HepG2 (cell line): ENCODE measurements around the gene SHISAL1. TPM values are rescaled to one million over a fixed set of nuclear protein-coding genes. Genes with fewer than 3 reads are reported as not detected.

Experiments
- ATAC-seq: fragments of 200-7000 bp; cut with Tn5 transposase; 3 replicates; pipeline ENCODE4 v1.9.1; 2020; ENCODE audit warnings: mild to moderate bottlenecking, moderate library complexity
- BruUV-seq: library from RNA; stranded (reverse); fragments of 400-500 nt; replicated peaks from 2 replicates; lab custom pipeline; 2021; lab: Mats Ljungman, UMichigan
- CTCF ChIA-PET: fragments of 300-600 bp; formaldehyde crosslinking; extraction: SDS; loops from one replicate; lab custom pipeline; 2021; ENCODE audit warnings: low total read pairs, inconsistent platforms, low intra/inter-chr PET ratio; lab: Yijun Ruan, JAX
- POLR2A ChIA-PET: fragments of 350-600 bp; sonication (Branson Sonifier 250); formaldehyde crosslinking; loops from one replicate; lab custom pipeline; 2020; ENCODE audit warnings: antibody characterized with exemption, inconsistent platforms; lab: Yijun Ruan, JAX
- DNase-seq: peaks from one replicate; pipeline ENCODE4 v3.0.0-alpha.2; 2015; ENCODE audit warnings: low spot score
- FAIRE-seq: peaks from 3 replicates; lab custom pipeline; 2011; peaks lifted over from hg19 to GRCh38; lab: Jason Lieb, UNC
- H2AFZ ChIP-seq: one replicate; pipeline ENCODE4 v1.6.1; 2011; ENCODE audit warnings: low read length, inconsistent platforms
- H3K27ac ChIP-seq: fragments of 300-600 bp; 3 replicates; pipeline ENCODE4 v1.8.0; 2011; ENCODE audit warnings: mixed run types, mild to moderate bottlenecking, mixed read lengths, low read length, inconsistent platforms; ENCODE audit not compliant: insufficient read depth; ENCODE audit errors: extremely low read length
- H3K27me3 ChIP-seq, 2 experiments: fragments of 200-600 bp in 1 of 2; 2 replicates in 1 of 2; 3 replicates in 1 of 2; pipeline versions ENCODE4 v1.6.0 to v1.8.0; 2011; ENCODE audit warnings: low read length in 2 of 2, mild to moderate bottlenecking in 2 of 2, moderate library complexity in 2 of 2, inconsistent platforms in 1 of 2; ENCODE audit not compliant: insufficient read depth in 2 of 2, control insufficient read depth in 1 of 2
- H3K36me3 ChIP-seq, 2 experiments: fragments of 200-600 bp in 1 of 2; replicated peaks in 1 of 2; 2 replicates in 1 of 2; 3 replicates in 1 of 2; pipeline versions ENCODE4 v1.5.1 to v1.8.0; 2011; ENCODE audit warnings: low read length in 2 of 2, inconsistent platforms in 1 of 2; ENCODE audit not compliant: insufficient read depth in 2 of 2, control insufficient read depth in 1 of 2
- H3K4me1 ChIP-seq: 2 replicates; pipeline ENCODE4 v1.5.1; 2012; ENCODE audit warnings: low read length, inconsistent platforms; ENCODE audit not compliant: insufficient read depth
- H3K4me2 ChIP-seq: 2 replicates; pipeline ENCODE4 v1.6.0; 2011; ENCODE audit warnings: low read depth, low read length, inconsistent platforms
- H3K4me3 ChIP-seq, 3 experiments: fragments of 200-600 bp in 1 of 3; sonication (generic), shearing (Covaris generic) in 1 of 3; replicated peaks in 1 of 3; 2 replicates each; pipeline ENCODE4 v1.5.1; 2011 to 2016; ENCODE audit warnings: low read length in 3 of 3, inconsistent platforms in 2 of 3, low read depth in 2 of 3, mild to moderate bottlenecking in 2 of 3, control low read depth in 1 of 3, mixed read lengths in 1 of 3; ENCODE audit not compliant: insufficient read depth in 1 of 3
- H3K79me2 ChIP-seq: one replicate; pipeline ENCODE4 v1.6.1; 2011; ENCODE audit warnings: low read length, inconsistent platforms; ENCODE audit not compliant: insufficient read depth
- H3K9ac ChIP-seq: 2 replicates; pipeline ENCODE4 v1.6.0; 2011; ENCODE audit warnings: mild to moderate bottlenecking, low read depth, low read length, inconsistent platforms; ENCODE audit not compliant: insufficient read depth
- H3K9me3 ChIP-seq: 2 replicates; pipeline ENCODE4 v1.5.1; 2012; ENCODE audit warnings: mild to moderate bottlenecking, low read length
- H4K20me1 ChIP-seq: 2 replicates; pipeline ENCODE4 v1.6.0; 2011; ENCODE audit warnings: inconsistent platforms, mild to moderate bottlenecking, low read length, moderate library complexity; ENCODE audit not compliant: insufficient read depth
- ARNT2 ChIP-seq: sonication (generic); formaldehyde crosslinking; IDR thresholded peaks from 2 replicates; pipeline ENCODE4 v1.8.0; 2022; ENCODE audit warnings: mild to moderate bottlenecking, low read depth, missing genetic modification reagents, moderate library complexity
- CAMTA2 ChIP-seq: sonication (generic); formaldehyde crosslinking; IDR thresholded peaks from 2 replicates; pipeline ENCODE4 v1.4.0; 2020; ENCODE audit warnings: mild to moderate bottlenecking, missing genetic modification reagents, borderline replicate concordance
- ELF1 ChIP-seq: sonication (generic); formaldehyde crosslinking; IDR thresholded peaks from 2 replicates; pipeline ENCODE4 v1.4.0; 2020; ENCODE audit warnings: missing genetic modification reagents
- FOSL1 ChIP-seq: sonication (generic); formaldehyde crosslinking; IDR thresholded peaks from 2 replicates; pipeline ENCODE4 v1.9.0; 2021; ENCODE audit warnings: missing genetic modification reagents, borderline replicate concordance
- MXD4 ChIP-seq: IDR thresholded peaks from 2 replicates; pipeline ENCODE4 v1.6.1; 2016; ENCODE audit warnings: mild to moderate bottlenecking, missing biosample characterization, missing genetic modification reagents
- NFIB ChIP-seq: sonication (generic); formaldehyde crosslinking; IDR thresholded peaks from 2 replicates; pipeline ENCODE4 v1.9.0; 2021; ENCODE audit warnings: missing genetic modification reagents, mild to moderate bottlenecking, borderline replicate concordance
- NFYC ChIP-seq: IDR thresholded peaks from 2 replicates; pipeline ENCODE4 v1.6.1; 2016; ENCODE audit warnings: missing genetic modification reagents, missing compliant biosample characterization
- REPIN1 ChIP-seq: sonication (generic); formaldehyde crosslinking; IDR thresholded peaks from 2 replicates; pipeline ENCODE4 v1.8.0; 2022; ENCODE audit warnings: missing genetic modification reagents, low read depth, mild to moderate bottlenecking, borderline replicate concordance
- SMARCC2 ChIP-seq: fragments of 450-650 bp; IDR thresholded peaks from 2 replicates; pipeline ENCODE4 v1.6.1; 2017; ENCODE audit warnings: antibody characterized with exemption, mild to moderate bottlenecking
- SMC3 ChIP-seq: IDR thresholded peaks from 2 replicates; pipeline ENCODE4 v1.6.1; 2011; ENCODE audit warnings: low read length, improper control_type of control experiment
- TBP ChIP-seq: sonication (generic); formaldehyde crosslinking; IDR thresholded peaks from 2 replicates; pipeline ENCODE4 v1.5.0; 2020; ENCODE audit warnings: missing genetic modification reagents
- ZBTB7B ChIP-seq: sonication (generic); formaldehyde crosslinking; IDR thresholded peaks from 2 replicates; pipeline ENCODE4 v1.4.0; 2020; ENCODE audit warnings: missing genetic modification reagents
- ZNF282 ChIP-seq: fragments of 450-650 bp; IDR thresholded peaks from 2 replicates; pipeline ENCODE4 v1.6.1; 2018; ENCODE audit not compliant: partially characterized antibody
- ZSCAN12 ChIP-seq: sonication (generic); formaldehyde crosslinking; IDR thresholded peaks from 2 replicates; pipeline ENCODE4 v1.9.0; 2021; ENCODE audit warnings: mild to moderate bottlenecking, missing genetic modification reagents
- WGBS: methylation state at CpG from one replicate; pipeline ENCODE4 v1.1.6; 2017; ENCODE audit warnings: low lambda C conversion rate; 5-methylcytosine and 5-hydroxymethylcytosine counted together
- in situ Hi-C: cut with HindIII; loops from 2 replicates; pipeline ENCODE4 v1.10.0; 2017; ENCODE audit warnings: low pct_unique_long_range_greater_than_20kb; ENCODE audit not compliant: extremely low pct_ligation_motif_present
- intact Hi-C: fragments of 100-400 bp; cut with micrococcal nuclease; formaldehyde crosslinking; loops from one replicate; pipeline ENCODE4 v1.10.0; 2022; ENCODE audit not compliant: unreplicated experiment
- polyA plus RNA-seq, 8 experiments: library from polyadenylated mRNA; depleted of rRNA in 3 of 8; stranded (reverse) in 7 of 8; unstranded in 1 of 8; fragments of >200 nt; fragmentation: Illumina TruSeq in 4 of 8; extraction: Trizol in 4 of 8; gene quantifications; 2 replicates each; pipeline versions ENCODE4 v1.2.1 to v1.2.3, GENCODE V29; 2011 to 2016; ENCODE audit warnings: low read depth in 4 of 8, missing spikeins in 1 of 8, mixed read lengths in 1 of 8; ENCODE audit not compliant: insufficient read depth in 1 of 8
- total RNA-seq, 5 experiments: library from RNA; depleted of rRNA; stranded (reverse); fragments of >200 nt; fragmentation: Illumina TruSeq; extraction: Trizol; gene quantifications; 2 replicates each; pipeline ENCODE4 v1.2.3, GENCODE V29; 2016; ENCODE audit warnings: low read depth in 1 of 5
- TF ChIP-seq, protein P1 (sequence below): IDR thresholded peaks from 2 replicates; pipeline ENCODE4 v1.6.1; 2012; ENCODE audit warnings: low read depth, low read length, improper control_type of control experiment
- TF ChIP-seq, protein P2 (sequence below): IDR thresholded peaks from 2 replicates; pipeline ENCODE4 v1.6.1; 2012; ENCODE audit warnings: inconsistent platforms
- TF ChIP-seq, protein P3 (sequence below): sonication (generic); formaldehyde crosslinking; IDR thresholded peaks from 2 replicates; pipeline ENCODE4 v1.8.1; 2023; ENCODE audit warnings: mild to moderate bottlenecking, missing genetic modification reagents
- TF ChIP-seq, protein P4 (sequence below): sonication (generic); formaldehyde crosslinking; IDR thresholded peaks from 2 replicates; pipeline ENCODE4 v1.4.0; 2020; ENCODE audit warnings: mild to moderate bottlenecking, missing genetic modification reagents
- TF ChIP-seq, protein P5 (sequence below): sonication (generic); formaldehyde crosslinking; IDR thresholded peaks from 2 replicates; pipeline ENCODE4 v1.5.1; 2020; ENCODE audit warnings: mild to moderate bottlenecking, missing genetic modification reagents, borderline replicate concordance

Gene SHISAL1
- total and polyA plus RNA-seq, 2 of the 13 experiments (the other 11 are each of a cell fraction or from before 2014, with no cell fraction given), result not detected

DNA sequence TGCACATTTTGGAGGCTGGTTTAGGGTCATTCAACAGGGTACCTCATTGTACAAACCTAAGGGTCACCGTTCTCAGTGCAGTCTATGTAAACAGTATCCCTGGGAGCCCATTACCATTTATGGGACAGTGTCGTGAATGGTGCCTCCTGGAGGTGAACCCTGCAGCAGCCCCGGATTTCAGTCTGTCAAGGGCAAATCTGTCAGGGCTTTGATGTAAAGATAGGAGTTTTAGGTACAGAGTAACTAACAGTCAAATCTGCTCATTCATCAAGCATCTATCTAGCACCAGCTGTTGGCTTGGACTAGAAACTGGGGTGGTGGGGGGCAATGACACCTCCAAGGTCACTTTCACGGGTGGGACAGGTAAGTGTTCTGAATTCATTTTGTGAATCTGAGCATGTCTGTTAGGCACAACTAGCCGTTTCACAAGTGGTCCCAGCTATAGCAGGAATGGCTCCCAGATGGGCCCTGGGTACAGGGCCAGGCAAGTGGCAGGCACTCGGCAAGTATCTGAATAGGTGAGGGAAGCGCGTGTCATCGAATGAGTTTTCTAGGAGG lies 68.4 kb downstream of the SHISAL1 start (continued):
- TF ChIP-seq NFIB (CRISPR knock-in tag) (no peak), SMC3 (no peak), ARNT2 (no peak), TBP (CRISPR knock-in tag) (no peak)

DNA sequence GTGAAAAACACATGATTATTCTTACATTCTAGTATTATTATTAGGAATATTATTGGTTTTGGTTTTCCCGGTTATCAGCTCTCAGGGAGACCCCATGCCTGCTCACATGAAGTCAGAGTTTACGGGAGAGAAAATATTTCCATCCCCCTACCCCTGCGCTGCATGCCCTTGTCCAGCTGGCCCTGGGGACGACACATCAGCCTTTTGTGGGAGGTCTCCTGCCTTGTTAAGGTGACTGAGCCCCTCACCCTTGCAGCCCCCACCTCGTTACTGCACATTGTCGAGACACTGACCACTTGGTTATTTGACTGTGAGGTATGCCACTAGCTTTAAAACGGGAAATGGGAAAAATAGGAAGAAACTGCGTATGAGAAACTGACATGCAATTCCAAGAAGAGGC lies 69.0 kb downstream of the SHISAL1 start:
- DNase-seq, result no peak
- 13% methylated on average over 7 of the region's 8 CpGs for WGBS
- POLR2A ChIA-PET, result no interaction called here
- intact Hi-C loops (no loop called here), in situ Hi-C loops (no loop called here)
- Histone ChIP-seq H3K4me3 (no peak overlapping the region), H3K36me3 (no peaks in the 10 kb centered on the region), H3K27ac (no peak overlapping the region), H3K79me2 (no peaks in the 10 kb centered on the region), H3K4me2 (no peak overlapping the region), H3K4me1 (no peaks in the 10 kb centered on the region), H3K27me3 (no peaks in the 10 kb centered on the region; a peak in 2 of 5 replicates), H3K9ac (no peak overlapping the region), H4K20me1 (no peaks in the 10 kb centered on the region), H3K9me3 (peaks cover under 1% of the 10 kb centered on the region; the same call in 1 of the 2 replicates), H2AFZ (no peak overlapping the region)
- BruUV-seq, result no TSS peak
- ATAC-seq, result no peak
- CTCF ChIA-PET, result no interaction called here
- FAIRE-seq, result no peak
- TF ChIP-seq SMARCC2 (no peak), REPIN1 (CRISPR knock-in tag) (no peak), MXD4 (CRISPR knock-in tag) (no peak), CAMTA2 (no peak), ZNF282 (no peak), ZSCAN12 (CRISPR knock-in tag) (no peak), ELF1 (CRISPR knock-in tag) (no peak), SMC3 (no peak), NFYC (no peak), ZBTB7B (CRISPR knock-in tag) (no peak), FOSL1 (no peak)
- TF ChIP-seq, protein P1, sequence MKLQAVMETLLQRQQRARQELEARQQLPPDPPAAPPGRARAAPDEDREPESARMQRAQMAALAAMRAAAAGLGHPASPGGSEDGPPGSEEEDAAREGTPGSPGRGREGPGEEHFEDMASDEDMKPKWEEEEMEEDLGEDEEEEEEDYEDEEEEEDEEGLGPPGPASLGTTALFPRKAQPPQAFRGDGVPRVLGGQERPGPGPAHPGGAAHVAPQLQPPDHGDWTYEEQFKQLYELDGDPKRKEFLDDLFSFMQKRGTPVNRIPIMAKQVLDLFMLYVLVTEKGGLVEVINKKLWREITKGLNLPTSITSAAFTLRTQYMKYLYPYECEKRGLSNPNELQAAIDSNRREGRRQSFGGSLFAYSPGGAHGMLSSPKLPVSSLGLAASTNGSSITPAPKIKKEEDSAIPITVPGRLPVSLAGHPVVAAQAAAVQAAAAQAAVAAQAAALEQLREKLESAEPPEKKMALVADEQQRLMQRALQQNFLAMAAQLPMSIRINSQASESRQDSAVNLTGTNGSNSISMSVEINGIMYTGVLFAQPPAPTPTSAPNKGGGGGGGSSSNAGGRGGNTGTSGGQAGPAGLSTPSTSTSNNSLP, result no peak
- TF ChIP-seq, protein P2, sequence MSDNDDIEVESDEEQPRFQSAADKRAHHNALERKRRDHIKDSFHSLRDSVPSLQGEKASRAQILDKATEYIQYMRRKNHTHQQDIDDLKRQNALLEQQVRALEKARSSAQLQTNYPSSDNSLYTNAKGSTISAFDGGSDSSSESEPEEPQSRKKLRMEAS, result no peak
- TF ChIP-seq, protein P3, sequence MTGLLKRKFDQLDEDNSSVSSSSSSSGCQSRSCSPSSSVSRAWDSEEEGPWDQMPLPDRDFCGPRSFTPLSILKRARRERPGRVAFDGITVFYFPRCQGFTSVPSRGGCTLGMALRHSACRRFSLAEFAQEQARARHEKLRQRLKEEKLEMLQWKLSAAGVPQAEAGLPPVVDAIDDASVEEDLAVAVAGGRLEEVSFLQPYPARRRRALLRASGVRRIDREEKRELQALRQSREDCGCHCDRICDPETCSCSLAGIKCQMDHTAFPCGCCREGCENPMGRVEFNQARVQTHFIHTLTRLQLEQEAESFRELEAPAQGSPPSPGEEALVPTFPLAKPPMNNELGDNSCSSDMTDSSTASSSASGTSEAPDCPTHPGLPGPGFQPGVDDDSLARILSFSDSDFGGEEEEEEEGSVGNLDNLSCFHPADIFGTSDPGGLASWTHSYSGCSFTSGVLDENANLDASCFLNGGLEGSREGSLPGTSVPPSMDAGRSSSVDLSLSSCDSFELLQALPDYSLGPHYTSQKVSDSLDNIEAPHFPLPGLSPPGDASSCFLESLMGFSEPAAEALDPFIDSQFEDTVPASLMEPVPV (CRISPR knock-in tag), result no peak
- TF ChIP-seq, protein P4, sequence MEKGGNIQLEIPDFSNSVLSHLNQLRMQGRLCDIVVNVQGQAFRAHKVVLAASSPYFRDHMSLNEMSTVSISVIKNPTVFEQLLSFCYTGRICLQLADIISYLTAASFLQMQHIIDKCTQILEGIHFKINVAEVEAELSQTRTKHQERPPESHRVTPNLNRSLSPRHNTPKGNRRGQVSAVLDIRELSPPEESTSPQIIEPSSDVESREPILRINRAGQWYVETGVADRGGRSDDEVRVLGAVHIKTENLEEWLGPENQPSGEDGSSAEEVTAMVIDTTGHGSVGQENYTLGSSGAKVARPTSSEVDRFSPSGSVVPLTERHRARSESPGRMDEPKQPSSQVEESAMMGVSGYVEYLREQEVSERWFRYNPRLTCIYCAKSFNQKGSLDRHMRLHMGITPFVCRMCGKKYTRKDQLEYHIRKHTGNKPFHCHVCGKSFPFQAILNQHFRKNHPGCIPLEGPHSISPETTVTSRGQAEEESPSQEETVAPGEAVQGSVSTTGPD (CRISPR knock-in tag), result no peak
- TF ChIP-seq, protein P5, sequence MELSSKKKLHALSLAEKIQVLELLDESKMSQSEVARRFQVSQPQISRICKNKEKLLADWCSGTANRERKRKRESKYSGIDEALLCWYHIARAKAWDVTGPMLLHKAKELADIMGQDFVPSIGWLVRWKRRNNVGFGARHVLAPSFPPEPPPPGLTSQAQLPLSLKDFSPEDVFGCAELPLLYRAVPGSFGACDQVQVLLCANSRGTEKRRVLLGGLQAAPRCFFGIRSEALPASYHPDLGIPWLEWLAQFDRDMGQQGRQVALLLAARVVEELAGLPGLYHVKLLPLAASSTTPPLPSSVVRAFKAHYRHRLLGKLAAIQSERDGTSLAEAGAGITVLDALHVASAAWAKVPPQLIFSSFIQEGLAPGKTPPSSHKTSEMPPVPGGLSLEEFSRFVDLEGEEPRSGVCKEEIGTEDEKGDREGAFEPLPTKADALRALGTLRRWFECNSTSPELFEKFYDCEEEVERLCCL, result no peak
